Psoas muscle (tissue), 8 donors: ENCODE measurements around the gene PDE4D. TPM values are rescaled to one million over a fixed set of nuclear protein-coding genes. Genes with fewer than 3 reads are reported as not detected.

Experiments
- ATAC-seq, 4 donors: fragments of 200-7000 bp; cut with Tn5 transposase; one replicate each; pipeline ENCODE4 v1.9.1; 2020; ENCODE audit warnings: moderate library complexity in 3 of 4, mild to moderate bottlenecking in 2 of 4
- DNase-seq, 2 donors: peaks; one replicate each; pipeline ENCODE4 v3.0.0-alpha.2; 2020
- H3K27ac ChIP-seq: fragments of 200-600 bp; one replicate; pipeline ENCODE4 v1.8.0; 2022
- H3K27me3 ChIP-seq, 3 donors: fragments of 200-600 bp in 1 of 3; one replicate each; pipeline versions ENCODE4 v1.6.1 to v1.8.0; 2013 to 2022; ENCODE audit warnings: low read length in 2 of 3, mild to moderate bottlenecking in 2 of 3, moderate library complexity in 1 of 3; ENCODE audit not compliant: insufficient read depth in 3 of 3
- H3K36me3 ChIP-seq, 2 donors: fragments of 200-600 bp in 1 of 2; one replicate each; pipeline versions ENCODE4 v1.6.1 to v1.8.0; 2013 to 2022; ENCODE audit warnings: low read depth in 1 of 2, mild to moderate bottlenecking in 1 of 2, moderate library complexity in 1 of 2; ENCODE audit not compliant: insufficient read depth in 1 of 2
- H3K4me1 ChIP-seq: fragments of 200-600 bp; one replicate; pipeline ENCODE4 v1.8.0; 2022
- H3K4me3 ChIP-seq: fragments of 200-600 bp; one replicate; pipeline ENCODE4 v1.8.0; 2022; ENCODE audit warnings: mild to moderate bottlenecking
- H3K9me3 ChIP-seq: fragments of 200-600 bp; one replicate; pipeline ENCODE4 v1.8.0; 2022
- CTCF ChIP-seq: fragments of 200-600 bp; IDR thresholded peaks from one replicate; pipeline ENCODE4 v1.8.0; 2022; ENCODE audit warnings: antibody characterized with exemption
- WGBS, 3 donors: extraction: QIAGEN DNeasy Blood & Tissue Kit; methylation state at CpG; one replicate each; pipeline versions ENCODE4 v1.1.6 to v1.1.7; 2013; 5-methylcytosine and 5-hydroxymethylcytosine counted together
- intact Hi-C, 2 donors: fragments of 100-400 bp; cut with DNase I; formaldehyde crosslinking; loops; one replicate each; pipeline versions ENCODE4 v1.11.0 to v1.14.2; 2022
- polyA plus RNA-seq, 3 donors: library from polyadenylated mRNA; stranded (reverse); fragments of 200-250 nt; gene quantifications; one replicate each; pipeline ENCODE4 v1.2.3, GENCODE V29; 2013
- total RNA-seq, 4 donors: library from RNA; stranded (reverse); fragmentation: NEBNext Ultra II Directional in 2 of 4; extraction: Animal tissue kit (Norgen Biotek cat#: 25700) in 2 of 4; gene quantifications; one replicate each; pipeline versions ENCODE4 v1.2.1 to v1.2.4, GENCODE V29; 2021 to 2023
- donor health status: healthy with polysubstance abuse.
- donor health status: DM: no; HTN: no; CAD: no; lungs with moderate emphysema.
- donor health status: Bipolar disorder and iron deficiency.
- donor health status: healthy.
- donor health status: DM: yes; HTN: yes; CAD: no.
- donor health status: DM: no; HTN: no; CAD: no.
- donor health status: DM: no; HTN: no; CAD: no.
- donor health status: DM: yes; HTN: yes; CAD: no.

PDE4D gene
- total and polyA plus RNA-seq, 7 donors = 42.6 to 283 (median 88.7) TPM

- ATAC-seq (peak; percentile 74 to 82 (median 76)), DNase-seq (no peak)
- peaks cover 47% of the 10 kb centered on the region for H3K4me1 ChIP-seq
- no peak overlapping the region for H3K4me3 ChIP-seq
- intact Hi-C loops = loop anchor here in 1 of 2 donors (5.0 kb wide), 1 partner anchor 146 kb away; no protein-coding TSS in a partner anchor
- TF ChIP-seq CTCF = no peak
- H3K27me3 ChIP-seq = no peaks in the 10 kb centered on the region
- H3K9me3 ChIP-seq = no peaks in the 10 kb centered on the region
- H3K36me3 ChIP-seq = peaks cover 0 to 13% of the 10 kb centered on the region in 2 donors
- 39 to 76% (median 42%) methylated on average over 1 of the region's 1 CpG for WGBS, 3 donors
- peak overlapping the region; percentile 68 for H3K27ac ChIP-seq
Measured at GRCh38 chr5:59206132-59206581, 687.4 kb downstream of the PDE4D start.

- intact Hi-C loops = no loop called here
- peaks cover 0 to 6% of the 10 kb centered on the region in 2 donors for H3K36me3 ChIP-seq
- no peak overlapping the region for H3K4me3 ChIP-seq
- ATAC-seq (peak in 2 of 4 donors; percentile 39 to 53), DNase-seq (no peak)
- no peaks in the 10 kb centered on the region for H3K9me3 ChIP-seq
- H3K4me1 ChIP-seq = peaks cover 40% of the 10 kb centered on the region
- H3K27me3 ChIP-seq = no peaks in the 10 kb centered on the region
- no peak for TF ChIP-seq CTCF
- 53 to 66% (median 64%) methylated on average over 5 of the region's 5 CpGs for WGBS, 3 donors
- peak overlapping the region; percentile 78 for H3K27ac ChIP-seq
Measured at GRCh38 chr5:59204114-59204897, 689.2 kb downstream of the PDE4D start.

GRCh38 chr5:59199868-59200267 is 693.7 kb downstream of the PDE4D start:
- no peak for DNase-seq
- Histone ChIP-seq H3K4me1 (peaks cover 26% of the 10 kb centered on the region), H3K36me3 (no peaks in the 10 kb centered on the region), H3K27ac (peak overlapping the region; percentile 76), H3K27me3 (no peaks in the 10 kb centered on the region), H3K9me3 (peaks cover 3% of the 10 kb centered on the region), H3K4me3 (no peak overlapping the region)
- TF ChIP-seq CTCF = no peak
- no peak for ATAC-seq
- intact Hi-C loops = loop anchor here in 1 of 2 donors (5.0 kb wide), 1 partner anchor 32 kb away; no protein-coding TSS in a partner anchor
- 79 to 86% (median 81%) methylated on average over 7 of the region's 7 CpGs for WGBS, 3 donors

GRCh38 chr5:59198832-59199231 is 694.7 kb downstream of the PDE4D start:
- 88 to 95% (median 88%) methylated on average over 1 of the region's 1 CpG for WGBS, 3 donors
- no peak for ATAC-seq
- H3K27ac ChIP-seq = peak overlapping the region; percentile 76

More at GRCh38 chr5:59198832-59199231, 694.7 kb downstream of the PDE4D start:
- no peak overlapping the region for H3K4me3 ChIP-seq
- H3K4me1 ChIP-seq = peaks cover 25% of the 10 kb centered on the region
- H3K27me3 ChIP-seq = no peaks in the 10 kb centered on the region
- H3K9me3 ChIP-seq = peaks cover 6% of the 10 kb centered on the region
- intact Hi-C loops = loop anchor here in 1 of 2 donors (5.0 kb wide), 1 partner anchor 33 kb away; no protein-coding TSS in a partner anchor
- TF ChIP-seq CTCF = no peak
- no peaks in the 10 kb centered on the region for H3K36me3 ChIP-seq
- DNase-seq = no peak
